T-cell (primary cell): ENCODE data around the gene DRC7. TPM values are rescaled to one million over a fixed set of nuclear protein-coding genes. Genes with fewer than 3 reads are reported as not detected.

Experiments
- ATAC-seq, 4 experiments: fragments of 200-7000 bp in 3 of 4; fragments of 150-1000 bp in 1 of 4; cut with Tn5 transposase; replicated peaks in 1 of 4; 1 replicate in 3 of 4; 2 replicates in 1 of 4; pipeline ENCODE4 v1.10.0; 2021; ENCODE audit warnings: moderate library complexity in 3 of 4, mild to moderate bottlenecking in 2 of 4, moderate number of reproducible peaks in 1 of 4
- CTCF ChIA-PET, 2 donors: fragments of 300-600 bp; sonication (Branson Sonifier 250); formaldehyde crosslinking; loops; one replicate each; lab custom pipeline; 2022; ENCODE audit warnings: antibody characterized with exemption in 2 of 2; lab: Charles Lee
- POLR2A ChIA-PET, 2 donors: fragments of 300-600 bp; sonication (Branson Sonifier 250); formaldehyde crosslinking; loops; one replicate each; lab custom pipeline; 2022; ENCODE audit warnings: antibody characterized with exemption in 2 of 2; lab: Charles Lee
- DNase-seq, 35 experiments: peaks; one replicate each; pipeline versions ENCODE4 v3.0.0 to v3.0.0-alpha.2; 2013 to 2023
- H3K27ac ChIP-seq: one replicate; pipeline ENCODE4 v1.5.1; 2013; ENCODE audit warnings: low read length
- H3K27me3 ChIP-seq, 2 experiments: replicated peaks in 1 of 2; 1 replicate in 1 of 2; 2 replicates in 1 of 2; pipeline versions ENCODE4 v1.6.1 to v1.7.0; 2013; ENCODE audit warnings: low read length in 1 of 2, mixed read lengths in 1 of 2; ENCODE audit not compliant: control insufficient read depth in 2 of 2, insufficient read depth in 2 of 2; ENCODE audit errors: extremely low read depth in 1 of 2
- H3K36me3 ChIP-seq, 2 donors: 1 replicate in 1 of 2; 2 replicates in 1 of 2; pipeline versions ENCODE4 v1.6.1 to v1.7.0; 2013; ENCODE audit warnings: low read length in 1 of 2; ENCODE audit not compliant: control insufficient read depth in 2 of 2, insufficient read depth in 1 of 2; ENCODE audit errors: extremely low read depth in 1 of 2
- H3K4me1 ChIP-seq, 2 experiments: 1 replicate in 1 of 2; 2 replicates in 1 of 2; pipeline versions ENCODE4 v1.6.1 to v1.7.0; 2013; ENCODE audit warnings: low read length in 2 of 2, mixed read lengths in 1 of 2; ENCODE audit not compliant: insufficient read depth in 2 of 2, control insufficient read depth in 1 of 2; ENCODE audit errors: extremely low read depth in 1 of 2
- H3K4me3 ChIP-seq, 2 donors: 1 replicate in 1 of 2; 2 replicates in 1 of 2; pipeline versions ENCODE4 v1.5.1 to v1.7.0; 2013; ENCODE audit warnings: mild to moderate bottlenecking in 2 of 2, low read length in 1 of 2, moderate library complexity in 1 of 2; ENCODE audit not compliant: control insufficient read depth in 1 of 2; ENCODE audit errors: extremely low read depth in 1 of 2
- H3K9me3 ChIP-seq: 2 replicates; pipeline ENCODE4 v1.7.0; 2013
- H3K27ac Mint-ChIP-seq, 2 donors: one replicate each; pipeline ENCODE4 v1.8.0; 2020 to 2021; ENCODE audit warnings: mild to moderate bottlenecking in 2 of 2, mixed read lengths in 2 of 2
- H3K27me3 Mint-ChIP-seq, 2 donors: one replicate each; pipeline ENCODE4 v1.8.0; 2021 to 2022; ENCODE audit warnings: mixed read lengths in 2 of 2
- H3K36me3 Mint-ChIP-seq: one replicate; pipeline ENCODE4 v1.8.0; 2021; ENCODE audit warnings: mixed read lengths
- H3K4me1 Mint-ChIP-seq, 3 donors: one replicate each; pipeline ENCODE4 v1.8.0; 2020 to 2022; ENCODE audit warnings: mixed read lengths in 3 of 3, mild to moderate bottlenecking in 1 of 3
- H3K4me3 Mint-ChIP-seq, 3 donors: one replicate each; pipeline ENCODE4 v1.8.0; 2020 to 2022; ENCODE audit warnings: mild to moderate bottlenecking in 3 of 3, mixed read lengths in 3 of 3, moderate library complexity in 3 of 3
- H3K9me3 Mint-ChIP-seq, 3 donors: one replicate each; pipeline ENCODE4 v1.8.0; 2020 to 2022; ENCODE audit warnings: mixed read lengths in 3 of 3
- WGBS: methylation state at CpG from one replicate; pipeline ENCODE4 v1.1.5; 2013; ENCODE audit warnings: missing lambda C conversion rate; ENCODE audit not compliant: insufficient coverage; 5-methylcytosine and 5-hydroxymethylcytosine counted together
- total RNA-seq, 35 experiments: library from RNA in 6 of 35; stranded (reverse) in 6 of 35; fragments of 120-200 nt in 1 of 35; gene quantifications; one replicate each; pipeline versions ENCODE4 v1.2.1 to v1.2.4 and lab custom pipeline; 2013 to 2026

The DRC7 gene
- total RNA-seq, 5 donors from 2014 or later (not counting 1 experiment from before 2014, with no cell fraction given), result not detected

DNA sequence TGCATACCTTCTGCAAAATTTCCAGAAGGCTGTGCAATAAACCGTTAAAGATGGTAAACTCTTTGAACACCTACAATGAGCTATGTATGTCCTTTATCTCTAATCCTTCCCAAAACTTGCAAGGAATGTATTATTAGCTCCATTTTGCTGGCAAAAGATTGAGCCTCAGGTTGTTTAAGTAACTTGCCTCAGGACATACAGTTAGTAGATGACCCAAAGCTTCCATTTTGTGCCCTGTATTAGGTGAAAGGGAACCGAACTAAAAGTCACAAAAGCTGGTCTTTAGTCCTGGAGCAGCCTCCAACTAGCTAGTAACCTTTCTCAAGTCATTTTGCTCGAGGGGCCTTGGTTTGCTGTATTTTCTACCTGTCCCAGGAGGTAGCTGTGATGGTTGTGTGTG lies 22.2 kb upstream of the DRC7 start:
- H3K27ac ChIP-seq, result no peak overlapping the region
- H3K27me3 Mint-ChIP-seq, result peaks cover 1 to 8% of the 10 kb centered on the region in 2 donors
- ChIA-PET POLR2A (no interaction called here), CTCF (no interaction called here)
- peaks cover 0 to 9% of the 10 kb centered on the region in 2 experiments for H3K27me3 ChIP-seq
- DNase-seq, result no peak
- H3K9me3 Mint-ChIP-seq, result no peaks in the 10 kb centered on the region
- no peaks in the 10 kb centered on the region for H3K36me3 ChIP-seq
- H3K4me3 ChIP-seq, result no peak overlapping the region
- H3K27ac Mint-ChIP-seq, result no peak overlapping the region
- WGBS, result no CpG with 5 or more reads among the region's 3 CpGs
- no peaks in the 10 kb centered on the region for H3K9me3 ChIP-seq
- no peaks in the 10 kb centered on the region for H3K4me1 ChIP-seq
- H3K4me3 Mint-ChIP-seq, result no peak overlapping the region
- no peaks in the 10 kb centered on the region for H3K36me3 Mint-ChIP-seq
- H3K4me1 Mint-ChIP-seq, result no peaks in the 10 kb centered on the region
- ATAC-seq, result no peak

GRCh38 chr16:57672824-57673223 lies 21.8 kb upstream of the DRC7 start:
- Histone ChIP-seq H3K27me3 (peaks cover 0 to 9% of the 10 kb centered on the region in 2 experiments), H3K27ac (no peak overlapping the region), H3K4me1 (no peaks in the 10 kb centered on the region), H3K4me3 (no peak overlapping the region), H3K9me3 (no peaks in the 10 kb centered on the region), H3K36me3 (no peaks in the 10 kb centered on the region)
- 83% methylated on average over 1 of the region's 2 CpGs for WGBS
- Mint-ChIP-seq H3K27ac (no peak overlapping the region), H3K9me3 (no peaks in the 10 kb centered on the region), H3K27me3 (peaks cover 1 to 8% of the 10 kb centered on the region in 2 donors), H3K4me3 (no peak overlapping the region), H3K4me1 (no peaks in the 10 kb centered on the region), H3K36me3 (no peaks in the 10 kb centered on the region)
- CTCF ChIA-PET, result no interaction called here
- POLR2A ChIA-PET, result no interaction called here
- DNase-seq, result no peak
- no peak for ATAC-seq

- 71% methylated on average over 6 of the region's 12 CpGs for WGBS
- POLR2A ChIA-PET, result no interaction called here
Measured at GRCh38 chr16:57675741-57676551, 18.7 kb upstream of the DRC7 start.

DNA sequence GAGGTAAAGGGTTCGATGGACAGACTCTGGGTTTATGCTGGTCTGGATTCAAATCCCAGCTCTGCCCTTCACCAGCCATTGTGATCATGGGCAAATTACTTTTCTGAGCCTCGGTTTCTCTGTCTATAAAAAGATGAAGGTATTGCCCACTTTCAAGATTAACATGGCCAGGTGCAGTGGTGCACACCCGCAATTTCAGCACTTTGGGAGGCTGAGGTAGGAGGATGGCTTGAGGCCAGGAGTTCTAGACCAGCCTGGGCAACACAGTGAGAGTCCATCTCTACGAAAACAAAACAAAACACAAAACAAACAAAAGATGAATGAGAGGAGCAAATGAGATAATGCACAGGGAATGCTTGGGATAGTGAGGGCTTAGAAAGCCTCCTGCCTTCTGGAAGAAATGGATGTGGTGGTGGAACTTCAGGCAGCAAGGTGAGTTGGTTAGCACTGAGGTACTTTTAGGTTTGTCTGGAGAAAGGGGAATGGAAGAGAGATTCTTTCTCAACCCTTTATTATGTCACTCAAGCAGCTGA lies 18.0 kb upstream of the DRC7 start:
- H3K4me1 Mint-ChIP-seq, result peaks cover 0 to 4% (median 0%) of the 10 kb centered on the region in 3 donors
- H3K27me3 ChIP-seq, result peaks cover 0 to 11% of the 10 kb centered on the region in 2 experiments
- no CpG with 5 or more reads among the region's 4 CpGs for WGBS
- DNase-seq (no peak), ATAC-seq (no peak)
- H3K9me3 Mint-ChIP-seq, result no peaks in the 10 kb centered on the region
- H3K27ac Mint-ChIP-seq, result no peak overlapping the region
- H3K27me3 Mint-ChIP-seq, result peaks cover 0 to 8% of the 10 kb centered on the region in 2 donors
- no peaks in the 10 kb centered on the region for H3K36me3 Mint-ChIP-seq
- H3K4me3 ChIP-seq, result no peak overlapping the region
- CTCF ChIA-PET, result no interaction called here
- H3K36me3 ChIP-seq, result no peaks in the 10 kb centered on the region
- no peaks in the 10 kb centered on the region for H3K9me3 ChIP-seq
- H3K4me3 Mint-ChIP-seq, result no peak overlapping the region
- no peak overlapping the region for H3K27ac ChIP-seq
- H3K4me1 ChIP-seq, result no peaks in the 10 kb centered on the region
- POLR2A ChIA-PET, result no interaction called here

More at GRCh38 chr16:57675741-57676551, 18.7 kb upstream of the DRC7 start:
- H3K27ac Mint-ChIP-seq, result no peak overlapping the region
- H3K27ac ChIP-seq, result no peak overlapping the region
- ATAC-seq, result no peak
- no peaks in the 10 kb centered on the region for H3K9me3 ChIP-seq
- H3K4me1 Mint-ChIP-seq, result peaks cover 0 to 4% (median 0%) of the 10 kb centered on the region in 3 donors
- DNase-seq, result no peak
- H3K9me3 Mint-ChIP-seq, result no peaks in the 10 kb centered on the region
- CTCF ChIA-PET, result interaction anchor here in 1 of 2 donors (0.7 kb wide), 1 partner anchor 88 kb away, joined by 3 read pairs; no protein-coding TSS in a partner anchor
- peaks cover 0 to 8% of the 10 kb centered on the region in 2 donors for H3K27me3 Mint-ChIP-seq
- no peaks in the 10 kb centered on the region for H3K4me1 ChIP-seq
- H3K27me3 ChIP-seq, result peaks cover 0 to 11% of the 10 kb centered on the region in 2 experiments
- no peaks in the 10 kb centered on the region for H3K36me3 Mint-ChIP-seq
- no peak overlapping the region for H3K4me3 Mint-ChIP-seq
- H3K36me3 ChIP-seq, result no peaks in the 10 kb centered on the region
- H3K4me3 ChIP-seq, result no peak overlapping the region

GRCh38 chr16:57677622-57678369 lies 16.8 kb upstream of the DRC7 start:
- Histone ChIP-seq H3K36me3 (no peaks in the 10 kb centered on the region), H3K27ac (no peak overlapping the region)
- CTCF ChIA-PET, result no interaction called here

DNA sequence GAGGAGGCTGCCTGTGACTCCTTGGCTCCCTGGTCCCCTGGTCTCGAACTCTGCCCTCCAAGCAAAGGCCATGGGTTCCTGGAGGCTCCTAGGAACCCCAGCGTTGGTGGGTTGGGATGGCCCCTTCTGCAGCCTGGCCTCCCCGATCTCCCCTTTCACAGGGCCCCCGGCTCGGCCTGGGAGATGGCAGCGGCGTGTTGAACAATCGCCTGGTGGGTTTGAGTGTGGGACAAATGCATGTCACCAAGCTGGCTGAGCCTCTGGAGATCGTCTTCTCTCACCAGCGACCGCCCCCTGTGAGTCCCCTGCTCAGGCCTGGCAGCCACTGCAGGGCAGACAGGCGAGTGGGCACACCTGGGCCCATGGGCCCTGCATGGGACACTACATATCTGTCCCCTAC lies 15.6 kb upstream of the DRC7 start:
- ChIA-PET POLR2A (no interaction called here), CTCF (no interaction called here)
- H3K4me3 ChIP-seq, result no peak overlapping the region
- Mint-ChIP-seq H3K9me3 (no peaks in the 10 kb centered on the region), H3K36me3 (no peaks in the 10 kb centered on the region), H3K4me1 (peaks cover 0 to 4% (median 0%) of the 10 kb centered on the region in 3 donors), H3K27ac (no peak overlapping the region), H3K27me3 (no peaks in the 10 kb centered on the region), H3K4me3 (no peak overlapping the region)
- H3K4me1 ChIP-seq, result no peaks in the 10 kb centered on the region
- ATAC-seq, result no peak
- no peak overlapping the region for H3K27ac ChIP-seq
- H3K9me3 ChIP-seq, result no peaks in the 10 kb centered on the region
- DNase-seq, result no peak
- peaks cover 0 to 6% of the 10 kb centered on the region in 2 experiments for H3K27me3 ChIP-seq
- WGBS, result 89% methylated on average over 7 of the region's 12 CpGs
- no peaks in the 10 kb centered on the region for H3K36me3 ChIP-seq

More at GRCh38 chr16:57677622-57678369, 16.8 kb upstream of the DRC7 start:
- no peaks in the 10 kb centered on the region for H3K9me3 ChIP-seq
- H3K4me3 Mint-ChIP-seq, result no peak overlapping the region
- no peaks in the 10 kb centered on the region for H3K9me3 Mint-ChIP-seq
- H3K27me3 Mint-ChIP-seq, result peaks cover 0 to 8% of the 10 kb centered on the region in 2 donors
- peaks cover 0 to 11% of the 10 kb centered on the region in 2 experiments for H3K27me3 ChIP-seq
- no peak overlapping the region for H3K4me3 ChIP-seq
- no peak overlapping the region for H3K27ac Mint-ChIP-seq
- DNase-seq, result no peak
- 68% methylated on average over 11 of the region's 14 CpGs for WGBS
- peaks cover 0 to 4% (median 0%) of the 10 kb centered on the region in 3 donors for H3K4me1 Mint-ChIP-seq
- H3K4me1 ChIP-seq, result no peaks in the 10 kb centered on the region
- no peak for ATAC-seq
- no peaks in the 10 kb centered on the region for H3K36me3 Mint-ChIP-seq
- POLR2A ChIA-PET, result no interaction called here
